HG02938 (cell line): Measurements from ENCODE around the gene AMPD3.
A peak's percentile ranks its signal among the peaks of the same experiment; 100 is the strongest.

Source experiments
- ATAC-seq: cut with Tn5 transposase; IDR thresholded peaks from one replicate; pipeline ENCODE4 v1.9.1; 2021; ENCODE audit warnings: mild to moderate bottlenecking, moderate library complexity; ENCODE audit not compliant: unreplicated experiment

The AMPD3 gene

DNA sequence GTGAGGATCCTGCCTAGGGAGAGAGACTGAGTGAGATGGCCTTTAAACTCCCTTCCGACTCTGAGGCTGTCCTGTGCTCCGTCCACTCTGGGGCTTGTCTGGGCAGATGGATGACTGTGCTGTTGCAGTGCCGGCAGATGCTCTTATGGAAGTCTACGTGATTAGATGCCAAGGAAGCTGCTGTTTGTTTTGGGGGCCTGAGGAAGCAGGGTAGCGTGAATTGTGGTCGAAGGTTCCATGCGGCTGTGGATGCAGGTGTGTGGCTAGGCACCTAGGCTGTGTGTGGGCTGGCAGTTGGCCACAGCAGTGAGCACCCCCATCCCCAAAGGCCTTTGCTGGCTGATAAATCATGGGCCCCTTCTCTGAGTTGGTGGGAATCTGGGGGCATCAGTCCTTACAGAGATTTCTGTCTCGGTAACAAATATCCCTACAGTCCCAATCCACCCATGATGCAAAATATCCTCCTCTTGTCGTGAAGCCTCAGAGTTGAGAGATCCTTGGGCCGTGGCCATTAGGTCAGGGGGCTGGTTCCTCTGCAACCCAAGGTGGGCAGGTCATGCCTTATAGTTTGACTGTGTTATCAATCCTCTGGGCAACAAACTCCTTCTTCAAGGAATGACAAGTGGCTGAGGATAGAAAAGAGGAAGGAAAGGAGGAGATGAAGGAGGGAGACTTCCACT is 31.2 kb downstream of the AMPD3 start:
- ATAC-seq, result no peak

DNA sequence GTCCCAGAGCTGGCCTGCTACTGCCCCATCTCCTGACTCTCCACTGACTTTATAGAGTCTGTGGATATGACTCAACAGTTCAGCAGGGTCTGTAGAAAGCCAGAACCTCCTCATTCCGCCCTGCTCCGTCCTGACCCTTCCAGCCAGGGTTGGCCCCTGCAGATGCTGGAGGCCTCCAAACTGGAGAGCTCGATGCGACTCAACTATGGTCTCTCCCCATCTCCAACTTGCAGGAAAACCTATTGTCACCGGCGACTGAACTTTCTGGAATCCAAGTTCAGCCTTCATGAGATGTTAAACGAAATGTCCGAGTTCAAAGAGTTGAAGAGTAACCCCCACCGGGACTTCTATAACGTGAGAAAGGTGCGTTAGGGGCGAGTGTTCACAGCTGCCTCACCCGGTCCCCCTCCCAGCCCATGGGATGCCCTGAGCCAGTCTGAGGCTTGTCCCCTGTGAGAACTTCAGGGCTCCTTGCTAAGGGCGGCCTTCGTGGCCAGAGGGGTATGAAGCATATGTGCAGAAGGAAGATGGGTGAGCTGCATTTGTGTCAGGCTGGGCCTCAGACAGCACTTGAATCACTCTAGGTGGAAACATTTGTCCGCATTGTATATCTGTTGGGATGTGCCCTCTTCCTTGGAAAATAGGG is 32.1 kb downstream of the AMPD3 start:
- no peak for ATAC-seq

DNA sequence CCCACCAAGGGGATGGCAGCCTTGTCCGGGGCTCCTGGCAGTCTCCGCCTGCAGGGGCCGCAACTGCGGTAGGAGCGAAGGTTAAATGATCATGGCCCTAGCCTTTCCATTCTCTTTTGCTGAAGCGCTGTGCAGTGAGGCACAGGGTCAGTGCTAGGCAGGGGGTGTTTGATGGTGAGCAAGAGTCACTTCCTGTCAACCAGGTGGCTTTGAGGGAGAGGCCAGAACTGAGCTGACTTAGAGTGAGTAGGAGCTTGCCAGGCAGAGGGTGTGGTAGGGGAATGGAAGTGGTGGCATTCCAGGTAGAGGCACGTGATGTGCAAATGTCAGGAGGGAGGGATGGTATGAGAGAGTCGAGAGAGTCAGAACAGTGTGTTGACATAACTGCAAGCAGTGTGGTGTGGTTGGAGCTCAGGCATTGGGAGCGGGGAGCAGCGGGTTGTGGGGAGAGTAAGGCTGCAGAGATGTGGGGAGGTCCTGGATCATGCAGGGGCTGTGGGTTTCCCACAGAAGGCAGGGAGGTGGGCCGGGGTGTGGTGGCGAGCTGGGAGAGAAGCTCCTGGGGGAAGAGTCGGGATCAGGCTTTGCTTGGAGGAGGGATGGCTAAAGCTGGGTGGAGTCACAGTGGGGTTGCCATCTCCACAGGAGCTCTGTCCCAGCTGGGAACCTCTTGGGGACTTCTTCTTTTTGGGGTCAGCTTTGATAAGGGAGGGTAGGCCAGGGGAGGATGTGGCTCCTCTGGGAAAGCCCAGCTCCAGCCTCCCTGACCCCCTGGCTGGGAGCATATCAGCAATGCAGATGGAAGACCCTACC is 33.3 kb downstream of the AMPD3 start:
- ATAC-seq, result peak; percentile 19

DNA sequence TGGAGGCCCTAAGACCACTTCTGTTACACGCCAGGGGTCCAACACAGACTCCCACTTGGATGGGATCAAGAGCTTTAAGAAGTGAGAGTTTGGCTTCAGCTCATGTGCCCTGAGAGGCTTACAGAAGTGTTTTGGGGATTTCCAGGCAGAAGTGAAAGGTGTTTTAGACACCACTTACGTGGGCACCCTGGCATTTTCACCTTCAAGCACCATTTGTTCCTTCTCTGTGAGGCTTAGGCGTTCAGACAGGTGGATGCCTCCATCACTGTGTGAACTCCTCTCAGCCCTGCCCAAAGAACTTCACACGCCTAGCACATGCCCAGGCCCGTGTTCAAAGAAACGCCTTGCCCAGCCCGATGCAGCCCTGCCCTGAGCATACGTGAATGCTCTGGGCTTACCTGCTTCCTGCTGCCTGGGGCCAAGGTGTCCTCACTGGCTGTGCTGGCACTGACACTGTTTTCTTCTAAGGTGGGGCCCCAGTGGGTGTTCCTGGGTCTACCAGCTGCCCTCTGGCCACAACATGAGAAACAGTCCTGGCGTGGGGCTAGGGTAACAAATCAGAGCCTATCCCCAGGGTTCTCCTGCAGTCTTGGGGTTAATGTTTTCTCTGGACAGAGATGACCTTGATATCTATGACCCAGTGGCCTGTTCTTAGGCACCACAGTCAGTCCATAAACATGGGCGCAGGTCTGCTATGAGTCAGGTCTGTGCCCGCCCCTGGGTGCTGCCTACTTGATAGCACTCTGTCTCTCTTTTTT is 34.0 kb downstream of the AMPD3 start:
- ATAC-seq, result peak; percentile 63

DNA sequence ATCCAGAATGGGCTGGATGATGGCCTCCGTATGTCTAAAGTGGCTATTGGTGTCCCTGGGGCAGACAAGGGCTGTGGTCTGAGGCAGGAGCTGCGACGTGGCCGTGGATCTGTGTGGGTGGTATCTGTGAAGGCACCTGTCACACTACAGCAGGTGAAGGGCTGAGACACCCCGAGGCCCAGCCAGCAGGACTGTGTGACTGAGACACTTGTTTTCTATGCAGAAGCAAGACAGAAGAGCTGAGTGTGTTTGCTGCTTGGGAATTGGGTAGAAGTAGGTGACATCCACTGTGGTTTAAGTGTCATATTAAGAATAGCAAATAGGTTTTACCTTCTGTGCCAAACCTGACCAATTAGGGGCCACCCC is 35.0 kb downstream of the AMPD3 start:
- no peak for ATAC-seq

DNA sequence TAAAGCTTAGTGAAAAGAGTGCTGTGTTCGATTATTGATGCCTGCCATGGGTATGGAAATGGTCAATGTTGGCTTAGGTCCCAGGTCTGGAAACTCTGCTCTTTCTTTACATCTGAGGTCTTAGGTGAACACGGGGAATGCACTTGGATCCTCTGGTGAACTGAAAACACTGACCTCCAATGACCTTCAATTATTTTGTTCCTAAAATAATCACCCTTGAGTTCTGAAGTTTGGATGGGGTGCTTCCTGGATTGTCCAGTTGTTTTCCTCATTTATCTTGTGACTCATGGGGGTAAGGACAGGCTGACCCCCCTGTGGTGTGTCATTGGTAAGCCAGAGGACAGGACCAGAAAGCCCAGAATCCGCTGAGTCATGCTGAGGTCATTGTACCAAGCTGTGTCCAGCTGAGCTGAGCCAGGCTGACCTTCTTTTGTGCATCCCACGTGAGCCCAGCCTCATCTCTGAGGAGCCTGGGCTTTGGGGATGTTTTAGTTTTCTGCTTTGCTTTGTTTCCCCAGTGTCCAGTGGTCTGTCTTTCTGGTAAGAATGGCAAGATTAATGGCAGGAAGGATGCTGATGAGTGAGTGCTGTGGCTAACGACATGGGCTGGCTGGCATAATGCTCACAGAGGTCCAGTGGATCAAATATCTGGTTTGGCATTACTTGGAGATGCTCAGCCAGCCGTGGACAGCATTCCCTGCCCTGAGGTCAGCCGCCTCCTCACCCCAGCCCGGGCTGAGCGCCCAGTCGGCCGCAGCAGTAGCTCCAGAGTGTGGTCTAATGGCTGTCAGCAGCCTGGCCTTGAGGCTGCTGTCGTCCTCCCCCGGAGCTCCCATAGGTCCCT is 35.6 kb downstream of the AMPD3 start:
- ATAC-seq, result no peak

DNA sequence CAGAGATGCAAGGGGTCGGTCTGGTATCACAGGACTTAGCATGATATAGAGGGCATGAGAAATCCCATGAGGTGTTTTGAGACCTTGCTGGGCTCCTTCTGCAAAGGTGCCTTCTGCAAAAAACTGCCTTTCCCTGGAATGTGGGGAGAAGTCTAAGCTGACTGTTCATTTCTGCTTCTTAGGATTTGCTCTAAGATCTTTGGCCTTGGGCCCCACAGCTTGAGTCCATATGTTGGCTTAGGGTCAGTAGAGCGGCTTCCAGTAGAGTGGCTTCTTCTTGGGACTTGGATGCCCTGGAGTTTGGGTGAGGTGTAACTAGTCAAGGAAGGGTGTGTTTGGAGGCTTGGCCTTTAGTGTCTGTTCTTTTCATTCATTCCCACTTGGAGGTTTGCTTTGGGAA is 37.0 kb downstream of the AMPD3 start:
- ATAC-seq, result no peak

DNA sequence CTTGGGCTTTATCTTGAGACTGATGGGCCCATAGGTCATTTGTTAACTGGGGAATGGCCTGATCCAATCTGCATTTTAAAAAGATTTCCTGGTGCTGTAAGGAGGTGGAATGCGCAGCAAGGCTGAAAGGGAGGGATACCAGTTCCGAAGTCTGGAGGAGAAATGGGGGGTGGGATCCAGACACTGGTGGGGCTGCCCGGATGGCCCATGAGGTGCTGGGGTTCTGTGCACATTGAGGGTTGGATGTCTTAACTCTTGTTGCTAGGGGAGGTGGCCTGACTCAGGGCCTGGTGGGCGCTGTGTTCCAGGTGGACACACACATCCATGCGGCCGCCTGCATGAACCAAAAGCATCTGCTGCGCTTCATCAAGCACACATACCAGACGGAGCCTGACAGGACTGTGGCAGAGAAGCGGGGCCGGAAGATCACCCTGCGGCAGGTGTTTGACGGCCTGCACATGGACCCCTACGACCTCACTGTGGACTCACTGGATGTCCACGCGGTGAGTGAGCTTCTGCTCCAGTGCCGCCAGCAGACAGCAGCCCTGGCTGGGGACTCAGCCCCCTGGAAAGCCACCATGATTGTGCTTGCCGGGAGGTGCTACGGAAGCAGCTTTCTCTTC is 38.1 kb downstream of the AMPD3 start:
- ATAC-seq, result no peak

DNA sequence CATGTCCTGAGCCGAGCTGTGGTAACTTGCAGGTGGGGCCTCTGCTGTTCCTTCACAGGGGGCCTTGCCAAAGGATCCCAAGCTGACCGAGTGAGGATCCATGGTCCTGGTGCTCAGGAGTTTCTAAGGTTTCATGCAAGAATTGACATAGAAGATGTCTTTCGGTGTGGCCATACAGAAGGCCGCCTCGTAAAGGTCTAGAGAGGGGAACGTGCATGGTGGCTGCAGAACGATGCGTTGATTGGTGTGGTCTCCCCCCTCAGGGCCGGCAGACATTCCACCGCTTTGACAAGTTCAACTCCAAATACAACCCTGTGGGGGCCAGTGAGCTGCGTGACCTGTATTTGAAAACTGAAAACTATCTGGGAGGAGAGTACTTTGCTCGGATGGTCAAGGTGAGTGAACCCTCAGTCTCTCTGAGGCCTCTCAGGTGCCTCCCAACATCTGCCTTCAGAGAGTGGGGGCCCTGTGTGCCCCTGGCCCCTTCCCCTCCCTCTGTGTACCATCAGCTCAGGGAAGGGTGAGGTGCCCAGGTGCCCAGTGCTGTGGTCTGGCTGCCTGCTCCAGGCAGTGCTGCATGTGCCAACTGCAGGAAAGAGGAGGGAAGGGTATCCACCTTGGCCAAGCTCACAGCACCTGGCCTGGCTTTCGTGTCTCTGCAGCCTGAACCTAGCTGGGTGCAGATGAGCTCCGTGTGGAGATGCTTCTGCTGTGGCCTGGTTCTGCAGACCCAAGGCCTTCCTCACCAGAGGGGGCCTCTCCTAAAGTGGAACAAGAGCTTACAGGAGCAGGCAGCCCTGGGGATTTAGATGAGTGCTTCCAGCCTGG is 39.8 kb downstream of the AMPD3 start:
- no peak for ATAC-seq

DNA sequence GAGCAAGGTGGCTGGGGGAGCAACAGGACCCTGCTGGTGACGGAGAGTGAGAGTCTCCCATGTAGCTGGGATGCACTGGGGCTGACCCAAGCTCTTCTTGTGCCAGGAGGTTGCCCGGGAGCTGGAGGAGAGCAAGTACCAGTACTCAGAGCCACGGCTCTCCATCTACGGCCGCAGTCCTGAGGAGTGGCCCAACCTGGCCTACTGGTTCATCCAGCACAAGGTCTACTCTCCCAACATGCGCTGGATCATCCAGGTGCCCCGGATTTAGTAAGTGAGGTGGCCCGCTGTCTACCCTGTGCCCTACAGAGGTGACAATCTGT is 40.4 kb downstream of the AMPD3 start:
- ATAC-seq, result no peak

DNA sequence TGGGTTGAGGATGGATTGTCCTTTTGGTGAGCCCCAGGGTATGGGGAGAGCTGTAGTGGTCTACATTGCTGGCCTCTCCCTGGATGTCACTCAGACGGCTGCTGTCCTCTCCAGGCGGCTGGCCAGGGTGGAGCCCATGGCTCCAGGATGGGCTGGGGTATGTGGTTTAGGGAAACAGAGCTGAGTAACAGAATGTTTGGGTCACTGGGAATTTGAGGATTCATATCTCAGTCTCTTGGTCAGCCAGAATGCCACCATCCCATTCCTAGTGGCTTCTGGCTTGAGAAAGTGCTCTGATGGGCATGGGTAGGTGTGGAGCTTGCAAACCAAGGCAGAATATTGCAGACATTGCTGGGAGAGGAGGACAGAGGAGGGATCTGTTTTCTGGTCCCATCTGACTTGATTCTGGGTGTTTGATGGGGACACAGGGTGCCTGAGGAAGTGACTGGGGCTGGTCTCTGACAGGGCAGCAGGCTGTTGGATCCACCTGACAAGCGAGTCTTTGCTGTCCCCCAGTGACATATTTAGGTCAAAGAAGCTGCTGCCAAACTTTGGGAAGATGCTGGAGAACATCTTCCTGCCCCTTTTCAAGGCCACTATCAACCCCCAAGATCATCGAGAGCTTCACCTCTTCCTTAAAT is 41.4 kb downstream of the AMPD3 start:
- ATAC-seq, result no peak

DNA sequence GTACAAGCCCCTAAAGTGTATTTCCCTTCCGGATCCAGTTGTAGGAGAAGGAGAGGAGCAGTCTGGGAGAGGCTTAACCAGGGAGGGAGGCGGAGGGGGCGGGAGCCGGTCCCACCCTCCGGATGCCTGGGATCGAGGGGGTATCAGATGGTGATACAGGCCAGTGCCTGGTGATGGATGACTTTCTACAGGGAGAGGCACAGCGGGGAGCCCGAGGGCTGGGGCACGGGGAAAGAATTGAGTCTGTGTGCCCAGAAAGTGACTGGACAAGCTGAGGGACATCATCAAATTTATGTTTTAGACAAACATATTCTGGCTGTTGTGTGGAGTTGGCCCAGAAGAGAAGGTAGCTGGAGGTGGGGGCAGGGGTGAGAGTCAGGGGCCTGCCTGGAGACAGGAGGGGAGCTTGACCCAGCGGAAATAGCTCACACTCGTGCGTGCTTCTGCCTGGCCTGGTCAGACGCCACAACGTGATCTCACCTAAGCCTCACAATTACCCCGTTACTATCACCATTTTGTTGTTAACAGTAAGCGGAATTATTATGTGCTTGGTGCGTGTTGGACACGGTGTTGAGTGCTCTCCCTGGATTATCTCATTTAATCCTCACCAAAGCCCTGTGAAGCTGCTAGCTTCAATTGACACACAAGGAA is 42.4 kb downstream of the AMPD3 start:
- no peak for ATAC-seq

DNA sequence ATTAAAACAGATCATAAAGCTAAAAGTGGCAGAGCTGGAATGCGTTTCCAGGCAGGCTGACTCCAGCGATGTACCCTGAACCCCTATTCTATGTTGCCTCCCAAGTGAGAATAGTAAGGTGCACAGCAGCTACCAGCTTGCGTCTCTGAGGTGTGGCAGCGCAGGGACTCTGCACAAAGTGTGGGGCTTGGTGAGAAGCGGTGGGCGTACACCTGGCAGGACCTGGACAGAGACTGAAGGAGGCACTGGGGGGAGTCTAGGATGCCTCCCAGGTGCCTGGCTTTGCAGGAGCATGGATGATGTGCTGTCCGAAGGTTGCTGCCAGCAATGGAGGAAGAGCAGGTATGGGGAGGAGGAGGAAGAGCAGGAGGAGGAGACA is 42.9 kb downstream of the AMPD3 start:
- ATAC-seq, result no peak

DNA sequence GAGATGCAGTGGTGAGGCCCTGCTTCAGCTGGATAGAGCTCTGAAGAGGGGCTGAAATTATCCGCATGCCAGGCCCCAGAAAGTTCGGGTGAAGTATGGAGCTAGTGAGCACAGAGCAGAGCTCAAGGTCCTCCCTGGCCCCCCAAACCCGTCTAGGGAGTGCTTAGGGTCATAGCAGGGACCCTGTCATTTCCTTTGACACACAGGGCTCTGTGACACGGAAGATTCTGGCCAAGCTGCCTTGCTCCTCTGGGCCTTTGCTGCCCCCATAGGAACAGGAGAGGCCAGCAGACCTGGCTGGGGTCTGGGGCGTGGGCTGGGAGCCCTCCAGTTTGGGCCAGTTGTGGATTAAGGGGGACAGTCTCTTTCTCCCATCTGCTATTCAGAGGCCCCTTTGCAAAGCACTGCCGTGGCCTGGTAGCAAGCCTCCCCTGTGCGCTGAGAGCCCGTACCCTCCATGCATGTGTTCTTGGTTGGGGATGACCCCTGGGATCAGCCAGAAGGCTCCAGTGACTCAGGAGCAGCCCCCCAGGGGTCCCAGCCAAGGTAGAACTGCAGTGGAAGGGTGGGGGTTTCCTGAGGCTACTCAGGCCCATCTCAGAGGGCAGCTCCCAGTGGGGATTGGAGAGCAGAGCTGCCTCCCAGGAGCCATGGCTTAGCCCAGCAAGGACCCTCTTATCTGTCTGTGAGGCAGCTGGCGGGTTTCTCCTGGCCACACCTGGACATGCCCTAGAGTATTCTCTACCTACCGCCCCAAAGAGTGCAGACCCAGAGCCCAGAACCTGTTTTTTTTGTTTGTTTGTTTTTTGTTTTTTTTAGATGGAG is 43.6 kb downstream of the AMPD3 start:
- no peak for ATAC-seq

DNA sequence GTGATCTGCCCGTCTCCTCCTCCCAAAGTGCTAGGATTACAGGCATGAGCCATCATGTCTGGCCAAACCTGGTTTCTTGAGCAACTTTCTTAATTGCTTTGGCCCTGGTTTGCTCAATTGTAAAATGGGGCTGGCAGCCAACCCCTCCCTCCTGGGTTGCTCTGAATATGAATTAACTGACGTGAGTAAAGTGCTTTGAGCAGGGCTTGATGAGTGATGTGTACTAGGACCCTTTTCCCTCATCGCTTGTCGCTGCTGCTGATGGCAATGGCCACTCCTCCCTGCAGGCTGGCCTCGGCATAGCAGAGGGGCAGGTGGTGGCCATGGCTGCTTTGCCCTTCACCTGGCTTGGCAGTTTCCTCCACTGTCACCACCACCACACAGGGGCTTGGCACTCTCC is 44.4 kb downstream of the AMPD3 start:
- ATAC-seq, result no peak

DNA sequence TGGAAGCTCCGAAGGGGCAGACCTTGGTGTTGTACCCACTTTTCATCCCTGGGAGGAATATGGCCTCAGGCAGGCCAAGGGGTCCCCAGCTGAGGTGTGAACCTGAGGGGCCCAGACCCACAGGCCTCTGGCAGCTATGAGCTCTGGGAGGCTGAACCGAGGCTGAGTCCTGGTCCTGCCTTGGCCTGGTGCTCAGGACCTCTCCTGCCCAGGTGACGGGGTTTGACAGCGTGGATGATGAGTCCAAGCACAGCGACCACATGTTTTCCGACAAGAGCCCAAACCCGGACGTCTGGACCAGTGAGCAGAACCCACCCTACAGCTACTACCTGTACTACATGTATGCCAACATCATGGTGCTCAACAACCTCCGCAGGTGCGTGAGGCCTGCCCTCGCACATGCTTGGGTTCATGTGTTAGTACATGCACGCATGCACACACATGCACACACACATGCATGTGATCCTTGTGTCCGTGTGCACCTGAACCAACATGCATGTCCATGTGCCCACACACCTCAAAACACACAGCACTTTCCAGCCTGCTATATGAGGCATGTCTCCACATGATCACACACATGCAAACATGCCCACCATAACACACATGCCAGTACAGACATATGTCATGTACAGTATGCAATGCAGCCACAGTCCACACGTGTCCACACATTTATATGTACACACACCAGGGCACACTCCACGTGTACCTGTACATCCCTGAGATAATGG is 45.0 kb downstream of the AMPD3 start:
- ATAC-seq, result no peak
